Left renal pelvis (tissue), 4 donors: ENCODE results near the gene REEP2. TPM values are rescaled to one million over a fixed set of nuclear protein-coding genes. Genes with fewer than 3 reads are reported as not detected.
"Not testable (repeated sequence)": the region's sequence is repeated elsewhere in the genome, so short reads cannot be mapped to it uniquely, and the experiment has no call there.

Source experiments
- DNase-seq, 4 donors: peaks; one replicate each; pipeline ENCODE4 v3.0.0-alpha.2; 2013; ENCODE audit warnings: low read depth in 4 of 4, low spot score in 3 of 4
- polyA plus RNA-seq, 4 donors: library from polyadenylated mRNA; unstranded; fragments of 120-200 nt; gene quantifications; one replicate each; pipeline ENCODE4 v1.2.1, GENCODE V29; 2013; ENCODE audit not compliant: insufficient read length in 4 of 4

The REEP2 gene, protein sequence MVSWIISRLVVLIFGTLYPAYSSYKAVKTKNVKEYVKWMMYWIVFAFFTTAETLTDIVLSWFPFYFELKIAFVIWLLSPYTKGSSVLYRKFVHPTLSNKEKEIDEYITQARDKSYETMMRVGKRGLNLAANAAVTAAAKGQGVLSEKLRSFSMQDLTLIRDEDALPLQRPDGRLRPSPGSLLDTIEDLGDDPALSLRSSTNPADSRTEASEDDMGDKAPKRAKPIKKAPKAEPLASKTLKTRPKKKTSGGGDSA
- polyA plus RNA-seq, result 10 to 100 TPM in 3 of 4 donors, 1 to 10 TPM in 1; 8.9 to 12.3 (median 10.7) TPM

DNA sequence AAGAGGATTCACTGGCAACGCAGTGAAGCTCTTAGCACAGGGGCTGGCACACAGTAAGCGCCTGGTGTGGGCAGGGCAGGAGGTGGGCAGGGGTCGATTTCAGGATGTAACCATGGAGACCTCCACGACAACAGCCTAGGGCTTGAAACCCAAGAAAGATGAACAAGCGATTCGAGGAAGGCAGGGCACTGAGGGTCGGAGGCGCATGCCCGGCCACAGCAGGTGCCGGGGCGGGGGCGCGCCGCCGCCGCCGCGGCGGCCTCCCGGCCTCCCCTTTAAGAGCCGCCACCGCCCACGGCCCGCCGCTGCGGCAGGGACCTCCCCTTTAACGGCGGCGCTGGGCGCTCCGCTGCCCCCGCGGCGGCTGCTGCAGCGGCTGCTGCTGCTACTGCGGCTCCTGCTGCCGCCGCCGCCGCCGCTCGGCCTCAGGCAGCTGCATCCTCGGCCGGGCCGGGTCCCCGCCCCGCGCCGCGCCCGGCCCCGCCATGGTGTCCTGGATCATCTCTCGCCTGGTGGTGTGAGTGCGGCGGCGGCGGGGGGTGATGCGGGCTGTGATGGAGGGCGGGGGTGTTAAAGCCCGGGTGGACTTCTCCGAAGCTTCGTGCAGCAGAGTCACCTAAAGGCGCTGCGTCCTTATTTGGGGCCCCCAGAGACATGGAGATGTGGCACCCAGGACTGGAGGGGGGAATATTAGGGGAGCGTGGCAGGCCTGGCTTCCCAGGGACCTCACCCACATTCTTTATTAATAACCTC lies at the start of gene REEP2:
Gene REEP2 (plus strand): TSS at position 334 of the 753 bp plus-strand sequence. CDS start 152 bp downstream, at position 486.
- peak in 1 of 4 donors; percentile 7 for DNase-seq

DNA sequence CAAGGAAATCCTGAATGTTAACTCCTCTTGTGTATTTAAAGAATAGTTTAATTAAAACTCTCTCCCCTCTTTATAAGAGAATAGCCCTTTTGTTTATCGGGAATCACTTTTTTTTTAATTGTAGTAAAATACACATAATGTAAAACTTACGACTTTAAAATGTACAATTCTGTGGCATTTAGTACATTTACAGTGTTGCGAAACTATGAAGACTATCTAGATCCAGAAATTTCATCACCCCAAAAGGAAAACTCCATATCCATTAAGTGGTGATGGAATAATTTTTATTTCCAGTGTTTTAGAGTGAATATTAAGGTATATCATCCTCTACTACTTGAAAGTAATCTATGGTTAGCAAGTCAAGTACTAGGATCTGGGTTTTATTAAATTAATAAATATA lies 49.5 kb upstream of the REEP2 start:
- DNase-seq, result no peak

DNA sequence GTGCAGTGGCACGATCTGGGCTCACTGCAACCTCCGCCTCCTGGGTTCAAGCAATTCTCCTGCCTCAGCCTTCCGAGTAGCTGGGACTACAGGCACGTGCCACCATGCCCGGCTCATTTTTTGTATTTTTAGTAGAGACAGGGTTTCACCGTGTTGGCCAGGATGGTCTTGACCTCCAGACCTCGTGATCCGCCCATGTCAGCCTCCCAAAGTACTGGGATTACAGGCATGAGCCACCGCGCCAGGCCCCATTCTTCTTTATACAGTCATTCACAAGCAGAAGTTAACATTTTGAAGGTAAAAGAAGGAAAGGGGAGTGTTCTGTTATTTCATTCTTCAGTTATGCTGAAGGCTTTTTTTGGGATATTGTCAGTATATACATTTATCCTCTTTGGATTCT lies 48.9 kb upstream of the REEP2 start:
- DNase-seq, result not testable (repeated sequence)

GRCh38 chr5:138391859-138392386 lies 46.9 kb upstream of the REEP2 start:
- no peak for DNase-seq

GRCh38 chr5:138402640-138403039 lies 36.2 kb upstream of the REEP2 start:
- no peak for DNase-seq

DNA sequence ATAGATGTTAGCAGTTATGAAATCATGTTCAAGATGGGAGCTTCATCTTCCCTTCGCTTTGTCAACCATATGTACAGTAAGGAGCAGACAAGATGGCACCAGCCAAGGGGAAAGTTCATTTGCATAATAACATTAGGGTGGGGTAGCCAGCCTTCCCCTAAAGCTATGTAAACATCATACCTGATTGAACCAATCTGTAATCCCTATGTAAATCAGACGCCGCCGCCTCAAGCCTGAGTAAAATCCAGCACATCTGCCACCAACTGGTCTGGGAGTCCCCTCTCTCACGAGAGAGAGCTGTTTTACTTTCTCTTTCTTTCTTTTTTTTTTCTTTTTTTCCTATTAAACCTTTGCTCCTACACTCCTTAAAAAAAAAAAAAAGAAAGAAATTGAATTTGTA lies 30.8 kb upstream of the REEP2 start:
- DNase-seq, result no peak

- DNase-seq, result not testable (repeated sequence)
Observed at GRCh38 chr5:138410996-138411640, 27.7 kb upstream of the REEP2 start.

DNA sequence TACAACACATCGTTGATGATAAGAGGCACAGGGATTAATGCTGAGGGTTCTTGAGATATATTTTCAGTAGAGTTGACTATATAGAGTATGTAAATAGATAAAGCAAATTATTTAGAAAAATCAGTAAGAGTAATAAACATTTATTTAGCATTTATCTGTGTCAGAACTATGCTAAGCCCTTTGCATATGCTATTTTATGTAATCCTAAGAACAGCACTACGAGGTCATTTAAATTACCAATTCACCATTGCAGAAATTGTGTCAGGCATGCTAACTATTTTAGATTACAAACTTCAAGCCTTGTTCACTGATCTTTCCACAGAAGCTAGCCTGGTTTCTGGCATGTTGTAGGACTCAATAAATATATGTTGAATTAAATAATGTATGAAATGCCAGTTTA lies 20.4 kb upstream of the REEP2 start:
- DNase-seq, result no peak

DNA sequence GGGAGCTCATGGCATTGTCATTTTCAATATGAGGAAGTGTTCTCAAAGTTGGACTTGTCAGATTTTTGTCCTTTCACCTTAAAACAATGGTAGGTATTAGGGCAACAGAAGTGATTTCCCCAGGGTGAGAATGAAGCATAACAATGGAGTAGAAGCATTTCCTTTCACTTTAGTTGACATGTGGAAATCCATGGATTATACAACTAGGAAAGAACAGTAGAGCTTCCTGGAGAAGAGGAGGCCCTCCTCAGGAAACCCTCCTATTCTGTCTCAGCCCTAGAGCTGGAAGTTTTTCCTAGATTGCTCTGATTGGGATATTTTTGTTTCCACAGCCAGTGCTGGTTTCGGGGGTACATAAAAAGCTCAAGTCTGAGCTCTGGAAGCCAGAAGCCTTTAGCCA lies 13.8 kb upstream of the REEP2 start:
- no peak for DNase-seq

DNA sequence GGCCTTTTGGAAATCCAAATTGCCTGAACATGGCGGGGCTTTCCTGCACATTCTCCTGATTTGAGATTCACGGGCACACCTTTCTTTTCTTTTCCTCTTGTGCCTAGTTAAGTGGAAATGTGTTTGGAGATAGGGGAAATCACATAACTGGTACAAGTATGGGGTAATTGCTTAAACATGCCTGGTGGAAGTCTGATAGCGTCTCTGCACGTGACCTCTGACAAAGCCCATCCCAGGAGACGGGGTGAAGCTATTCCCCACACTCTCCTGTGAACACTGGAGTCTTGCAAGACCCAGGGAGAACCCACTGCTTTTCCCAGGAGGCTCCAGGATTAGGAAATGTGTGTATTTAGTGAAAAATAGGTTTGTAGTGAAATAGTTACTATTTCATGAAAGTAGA lies 2.9 kb upstream of the REEP2 start:
- DNase-seq, result no peak

DNA sequence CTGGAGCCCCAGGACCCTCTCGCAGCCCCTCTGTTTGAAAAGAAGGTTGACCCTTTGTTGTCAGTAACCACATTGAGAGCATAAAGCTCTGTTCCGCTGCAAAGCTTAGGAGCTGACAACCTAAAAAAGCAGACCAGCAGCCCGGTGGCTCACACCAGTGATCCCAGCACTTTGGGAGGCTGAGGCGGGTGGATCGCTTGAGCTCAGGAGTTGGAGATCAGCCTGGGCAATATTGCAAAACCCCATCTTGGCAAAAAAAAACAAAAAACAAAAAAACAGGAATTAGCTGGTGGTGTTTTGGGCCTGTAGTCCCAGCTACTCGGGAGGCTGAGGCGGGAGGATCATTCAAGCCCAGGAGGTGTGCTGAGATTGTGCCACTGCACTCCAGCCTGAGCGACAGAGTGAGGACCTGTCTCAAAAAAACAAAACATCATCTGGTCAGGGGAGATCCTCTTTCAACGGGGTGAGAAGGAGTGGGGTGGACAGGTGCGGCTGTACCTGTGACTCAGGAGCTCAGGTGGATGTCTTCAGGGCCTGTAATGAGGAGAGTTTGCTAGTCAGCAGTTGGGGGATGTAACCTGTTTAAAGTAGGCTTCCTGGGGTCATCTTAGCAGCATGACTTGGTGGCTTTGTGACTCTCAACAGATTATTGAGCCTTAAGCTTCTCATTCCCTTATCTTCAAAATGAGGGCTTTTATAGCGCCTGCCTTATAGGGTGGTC lies 694 bp upstream of the REEP2 start:
- DNase-seq, result no peak

- peak in 1 of 4 donors; percentile 7 for DNase-seq
Observed at GRCh38 chr5:138439477-138440158, 761 bp downstream of the REEP2 start.

DNA sequence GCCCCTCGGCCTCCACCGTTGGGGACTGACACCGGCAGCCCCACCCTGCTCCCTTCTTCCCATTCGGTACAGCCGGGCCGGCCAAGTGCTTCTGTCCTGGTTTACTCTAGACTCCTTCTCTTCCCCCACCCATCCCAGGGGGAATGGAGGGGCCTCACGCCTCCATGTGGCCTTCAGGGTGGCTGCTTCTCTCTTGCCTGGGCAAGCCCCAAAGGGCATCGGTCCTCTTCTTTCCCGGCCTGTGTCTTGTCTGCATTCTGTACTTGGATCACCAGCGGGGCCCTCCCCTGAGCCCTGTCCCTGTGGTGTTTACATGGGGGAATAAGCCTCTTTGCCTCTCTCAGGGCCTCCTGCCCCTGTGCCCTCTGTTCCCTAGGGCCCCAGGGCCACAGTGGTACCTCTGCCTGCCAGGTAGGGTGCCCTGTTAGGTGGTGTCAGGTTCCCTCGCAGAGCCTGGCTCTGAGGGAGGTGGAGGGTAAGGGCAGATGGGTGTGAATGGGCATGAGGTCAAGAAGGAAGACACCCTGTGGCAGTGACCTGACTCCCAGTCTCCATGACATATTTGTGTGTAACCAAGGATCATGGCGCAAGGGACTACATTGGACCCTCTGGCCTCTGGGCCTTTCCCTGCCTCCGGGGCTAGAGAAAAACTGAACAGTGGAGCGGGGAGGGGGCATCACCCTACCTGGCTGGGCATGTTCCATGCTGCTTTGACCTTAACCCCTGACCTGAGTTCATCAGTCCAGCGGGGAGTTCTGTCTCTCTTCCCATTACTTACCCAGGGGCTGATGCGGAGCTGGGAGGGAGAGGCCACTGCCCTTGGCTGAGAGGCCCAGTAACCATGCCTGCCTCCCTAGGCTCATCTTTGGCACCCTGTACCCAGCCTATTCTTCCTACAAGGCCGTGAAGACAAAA lies 1.6 kb downstream of the REEP2 start:
- no peak for DNase-seq

DNA sequence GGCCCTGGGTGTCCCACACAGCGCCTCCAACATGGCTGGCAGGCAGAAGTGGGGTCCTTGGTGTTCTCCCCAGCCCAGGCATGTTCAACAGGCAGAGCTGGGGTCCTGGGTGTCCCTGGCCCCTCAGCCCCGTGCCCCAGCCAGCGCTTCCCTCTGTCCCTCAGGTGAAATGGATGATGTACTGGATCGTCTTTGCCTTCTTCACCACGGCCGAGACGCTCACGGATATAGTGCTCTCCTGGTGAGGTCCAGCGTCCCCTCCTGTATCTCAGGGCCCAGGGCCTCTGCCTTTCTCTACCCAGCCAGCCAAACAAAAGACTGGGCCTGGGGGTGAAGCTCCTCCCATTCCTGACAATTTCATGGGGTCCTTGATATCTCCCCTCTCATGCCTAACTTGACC lies 2.4 kb downstream of the REEP2 start:
- no peak for DNase-seq

- DNase-seq, result no peak
Observed at GRCh38 chr5:138444078-138444773, 5.4 kb downstream of the REEP2 start.

- no peak for DNase-seq
Observed at GRCh38 chr5:138444774-138445546, 6.1 kb downstream of the REEP2 start.

GRCh38 chr5:138445547-138446271 lies 6.9 kb downstream of the REEP2 start:
- DNase-seq, result no peak
